HG02678 (cell line): ENCODE data around the gene DCPS.
"Not testable (repeated sequence)": the region's sequence is repeated elsewhere in the genome, so short reads cannot be mapped to it uniquely, and the experiment has no call there.

Experiments
- ATAC-seq: cut with Tn5 transposase; IDR thresholded peaks from one replicate; pipeline ENCODE4 v1.9.1; 2021; ENCODE audit warnings: mild to moderate bottlenecking, moderate library complexity; ENCODE audit not compliant: unreplicated experiment

DCPS gene

DNA sequence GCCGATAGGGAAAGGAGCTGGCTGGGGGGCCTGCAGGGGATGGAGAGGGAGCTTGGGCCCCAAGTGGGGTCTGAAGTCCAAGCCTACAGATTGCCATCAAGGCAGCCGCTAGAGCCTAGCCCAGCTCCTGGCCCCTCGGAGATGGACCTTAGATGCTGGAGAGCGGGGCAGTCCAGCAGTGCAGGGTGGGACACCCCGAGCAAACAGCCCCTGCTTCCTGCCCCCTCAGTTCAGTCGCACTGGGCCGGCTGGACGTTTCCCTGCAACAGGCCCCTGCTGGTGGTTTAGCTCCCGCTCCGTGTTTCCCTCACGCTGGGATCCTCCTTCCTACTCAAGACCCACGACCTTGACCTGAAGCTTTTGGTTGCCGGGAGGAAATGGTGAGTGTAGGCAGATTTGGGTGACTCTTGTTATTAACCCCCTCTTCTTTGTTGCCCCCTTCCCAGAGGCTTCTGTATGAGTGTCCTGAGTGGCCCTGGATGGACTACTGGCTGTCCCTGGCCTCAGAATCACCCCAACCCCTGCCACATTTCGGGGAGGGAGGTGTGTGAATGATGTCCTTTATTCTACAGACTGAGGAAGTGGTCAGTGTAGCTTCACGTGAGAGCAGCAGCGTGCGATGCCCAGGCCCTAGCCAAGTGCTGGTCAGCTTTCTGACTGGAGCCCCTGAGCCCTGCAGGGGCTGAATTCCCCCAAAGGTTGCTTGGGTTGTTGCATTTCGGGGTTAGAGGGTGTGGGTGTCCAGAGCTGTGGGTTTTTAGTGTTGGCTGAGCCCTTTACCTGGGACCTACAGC is 54.3 kb downstream of the DCPS start:
- ATAC-seq: no peak

DNA sequence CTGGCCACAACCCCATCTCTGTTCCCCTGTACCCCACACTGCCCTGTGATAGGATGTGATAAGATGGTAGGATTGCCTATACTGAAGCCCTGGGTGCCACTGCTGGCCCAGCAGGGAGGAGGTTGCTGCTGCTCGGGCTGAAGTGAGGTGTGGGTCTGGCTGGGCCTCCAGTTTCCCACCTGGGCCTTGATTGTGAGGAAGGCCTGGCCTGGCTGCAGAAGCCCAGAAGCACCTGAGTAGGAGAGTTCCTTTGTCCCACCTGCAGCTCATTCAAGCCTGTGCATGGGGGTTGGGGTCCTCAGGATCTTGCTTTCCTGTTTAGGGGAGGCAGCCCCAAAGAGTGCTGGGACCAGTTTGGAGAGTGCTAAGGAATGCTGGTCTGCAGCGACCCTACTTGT is 54.9 kb downstream of the DCPS start:
- ATAC-seq: no peak

DNA sequence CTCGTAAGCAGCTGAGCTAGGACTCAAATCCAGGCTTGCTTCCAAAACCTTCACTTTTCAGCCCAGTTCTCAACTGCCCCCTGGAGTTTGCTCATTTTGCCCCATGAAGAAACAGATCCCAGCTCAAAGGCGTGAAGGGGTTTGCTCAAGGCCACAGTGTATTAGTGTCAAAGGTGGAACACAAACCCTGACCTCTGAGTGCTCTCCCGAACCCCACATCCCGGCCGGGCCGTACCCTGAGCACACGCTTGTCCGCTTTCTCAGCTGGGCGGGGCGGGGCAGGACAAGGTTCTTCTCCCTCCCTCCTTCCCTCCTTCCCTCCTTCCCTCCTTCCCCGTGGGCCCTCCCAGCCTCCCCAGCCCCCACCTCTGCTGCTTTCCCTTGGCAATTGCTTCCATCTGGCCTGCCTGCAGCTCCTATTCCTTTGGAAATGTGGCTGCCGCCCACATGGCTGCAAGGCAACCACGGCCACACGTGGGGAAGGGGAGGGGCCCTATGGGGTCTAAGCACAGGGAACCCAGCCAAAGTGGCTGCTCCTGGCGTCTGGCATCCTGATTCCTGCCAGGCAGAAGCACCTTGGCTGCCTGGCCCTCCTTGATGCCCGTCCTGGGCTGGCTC is 55.7 kb downstream of the DCPS start:
- ATAC-seq: no peak

DNA sequence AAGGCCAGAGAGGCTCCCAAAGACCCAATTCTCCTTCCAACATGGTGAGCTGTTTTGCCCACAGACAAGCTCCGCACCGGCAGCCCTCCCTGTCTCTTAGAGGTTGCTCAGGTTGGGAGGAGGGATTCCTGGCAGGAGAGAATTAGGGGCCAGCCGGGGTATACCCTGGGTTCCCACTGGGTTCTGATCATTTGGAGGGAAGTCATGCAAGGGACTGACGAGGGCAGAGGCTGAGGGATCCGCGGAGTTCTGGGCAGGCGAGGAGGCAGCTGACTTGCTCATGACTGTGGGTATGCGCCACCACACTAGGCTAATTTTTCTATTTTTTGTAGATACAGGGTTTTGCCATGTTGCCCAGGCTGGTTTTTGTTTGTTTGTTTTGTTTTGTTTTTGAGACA is 56.2 kb downstream of the DCPS start:
- ATAC-seq: no peak

DNA sequence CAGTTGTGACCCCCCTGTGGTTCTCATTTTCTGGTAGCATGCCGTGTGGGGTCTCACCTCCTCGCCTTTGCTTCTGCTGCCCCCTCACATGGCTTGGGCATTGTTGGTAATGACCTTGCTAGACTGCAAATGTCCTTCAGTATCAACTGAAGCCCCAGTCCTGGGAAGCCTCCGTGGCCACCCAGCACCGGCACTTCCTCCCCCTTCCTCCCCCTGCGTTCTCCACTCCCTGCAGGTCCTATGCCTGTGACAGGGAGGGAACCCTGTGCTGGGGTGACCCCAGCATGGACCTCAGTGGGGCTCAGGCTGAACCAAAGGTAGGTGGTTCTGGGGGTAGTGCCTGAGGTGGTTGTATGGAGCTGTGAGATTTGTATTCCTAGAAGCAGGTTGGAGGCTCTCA is 57.5 kb downstream of the DCPS start:
- no peak for ATAC-seq

DNA sequence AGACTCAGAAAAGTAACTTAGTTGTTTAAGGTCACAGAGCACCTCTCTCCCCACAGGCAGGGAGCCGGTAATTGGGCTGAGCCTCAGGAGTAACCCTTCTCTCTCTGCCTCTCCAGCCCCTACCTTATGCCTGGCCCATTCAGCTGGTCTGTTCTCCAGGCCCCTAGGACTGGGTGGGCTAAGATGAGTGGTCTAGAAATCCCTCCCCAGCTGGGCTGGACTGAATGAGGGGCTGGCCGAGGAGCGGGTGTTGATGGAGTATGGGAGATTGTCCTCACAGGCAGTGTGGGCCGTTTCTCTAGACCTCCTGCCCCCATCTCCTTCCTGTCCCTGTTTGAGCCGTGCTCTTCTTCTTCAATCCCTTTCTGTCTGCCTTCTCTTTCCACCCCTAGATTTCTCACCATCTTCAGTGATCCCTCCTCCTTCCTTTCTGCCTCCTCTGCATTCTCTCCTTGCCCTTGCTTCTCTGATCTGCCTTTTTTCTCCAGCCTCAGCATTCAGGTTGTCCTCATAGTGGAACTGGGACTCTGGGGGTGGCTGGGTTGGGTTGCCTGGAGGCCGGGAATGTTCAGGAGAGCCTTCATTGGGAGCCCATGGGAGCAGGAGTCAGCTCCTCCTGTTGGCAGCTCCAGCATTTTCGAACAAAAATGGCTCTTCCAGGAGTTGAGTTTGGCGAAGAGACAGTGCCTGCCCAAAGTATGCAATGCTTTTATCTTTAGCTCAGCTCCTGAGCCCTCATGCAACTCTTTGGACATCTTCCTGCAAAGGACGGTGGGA is 59.2 kb downstream of the DCPS start:
- no peak for ATAC-seq

DNA sequence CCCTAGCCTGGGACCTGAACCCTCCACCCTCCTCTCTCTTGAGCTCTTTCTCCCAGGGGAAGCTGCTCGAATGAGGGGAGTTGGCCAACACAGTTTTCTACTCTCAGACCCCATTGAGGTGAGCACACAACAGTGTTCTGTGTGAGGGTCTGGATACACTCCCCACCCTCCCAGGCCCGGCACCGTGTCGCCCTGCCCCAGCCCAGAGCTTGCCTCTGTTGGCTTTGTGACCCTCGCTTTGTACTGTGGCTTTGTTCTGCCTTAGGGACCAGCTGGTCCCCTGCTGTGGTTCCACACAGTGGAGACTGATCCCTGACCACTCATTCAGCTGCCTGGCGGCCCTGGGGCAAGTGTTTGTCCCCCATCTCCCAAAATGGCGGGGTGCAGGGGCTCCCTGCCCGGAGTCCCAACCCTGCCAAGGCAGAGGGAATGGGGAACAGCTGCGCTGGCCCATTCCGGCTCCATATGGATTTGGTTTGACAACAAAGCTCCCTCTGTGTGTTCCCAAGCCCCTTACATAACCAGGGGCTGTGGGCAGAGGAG is 59.9 kb downstream of the DCPS start:
- ATAC-seq: no peak

DNA sequence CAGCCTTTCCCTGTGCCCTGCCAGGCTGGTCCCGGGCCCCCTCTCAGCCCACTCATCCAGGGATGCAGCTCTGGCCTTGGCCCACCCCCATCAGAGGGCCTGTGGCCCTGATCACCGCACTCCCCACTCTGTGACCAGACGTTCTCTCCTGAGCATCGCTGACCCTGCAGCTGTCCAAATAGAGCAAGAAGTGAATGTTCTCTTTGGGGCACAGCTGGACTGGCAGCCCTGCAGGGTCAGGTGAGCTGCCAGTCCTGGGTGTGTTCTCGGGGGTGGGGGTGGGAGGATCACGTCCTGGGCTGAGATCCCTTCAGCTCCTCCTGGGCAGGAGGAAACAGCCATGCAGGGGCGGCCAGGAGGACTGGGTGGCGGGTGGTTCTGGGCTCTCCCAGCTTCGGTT is 60.9 kb downstream of the DCPS start:
- not testable (repeated sequence) for ATAC-seq

DNA sequence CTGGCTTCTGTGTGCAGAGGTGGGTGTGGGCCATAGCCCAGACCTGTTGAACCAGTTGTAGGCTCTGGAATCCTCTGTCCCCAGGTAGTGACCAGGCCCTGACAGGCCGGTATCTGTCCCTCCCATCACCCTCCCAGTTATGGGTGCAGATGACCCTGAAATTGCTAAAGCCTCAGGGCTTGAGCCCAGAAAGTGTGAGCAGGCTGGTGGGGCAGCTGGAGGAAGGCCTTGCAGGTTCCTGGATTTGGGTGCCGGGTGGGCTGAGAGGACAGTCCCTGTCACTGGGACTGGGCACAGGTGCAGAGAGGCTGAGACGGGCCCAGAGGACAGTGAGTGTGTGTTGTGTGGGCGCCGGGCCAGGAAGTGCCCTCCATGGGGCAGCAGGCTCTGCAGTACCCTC is 61.6 kb downstream of the DCPS start:
- not testable (repeated sequence) for ATAC-seq

DNA sequence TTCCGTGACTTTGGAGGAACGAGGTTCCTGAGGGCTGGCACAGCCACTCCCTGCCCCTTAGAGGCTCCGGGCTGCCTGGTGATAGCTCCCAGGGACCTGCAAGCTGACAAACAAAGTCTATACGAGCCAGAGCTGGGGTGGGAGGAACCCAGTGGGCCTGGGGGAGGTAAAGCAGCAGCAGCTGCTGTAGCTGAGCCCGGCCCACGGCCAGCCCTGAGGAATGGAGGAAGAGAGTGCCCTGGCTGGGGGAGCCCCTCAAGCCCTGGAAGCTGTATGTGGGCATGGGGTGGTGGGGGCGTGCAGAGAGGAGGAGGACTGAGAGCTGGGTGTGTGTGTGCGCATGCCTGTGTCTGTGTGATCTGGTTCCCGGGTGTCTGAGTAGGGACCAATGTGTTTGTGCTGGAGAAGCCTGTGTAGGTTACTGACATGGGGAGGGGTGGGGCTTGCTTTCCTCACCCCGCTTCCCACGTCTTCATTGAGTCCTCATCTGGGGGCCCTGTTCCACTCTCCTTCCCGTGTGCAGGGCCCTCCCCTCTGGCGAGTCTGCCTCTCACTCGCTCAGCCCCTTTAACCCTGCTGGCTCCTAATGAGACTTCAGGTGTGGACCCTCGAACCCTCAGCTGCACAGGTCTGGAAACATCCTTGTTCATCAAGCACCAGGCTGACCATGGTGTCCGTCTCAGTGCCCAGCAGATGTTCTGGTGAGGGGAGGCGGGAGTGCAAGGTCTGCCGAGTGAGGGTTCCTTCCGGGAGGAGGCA is 62.4 kb downstream of the DCPS start:
- no peak for ATAC-seq

DNA sequence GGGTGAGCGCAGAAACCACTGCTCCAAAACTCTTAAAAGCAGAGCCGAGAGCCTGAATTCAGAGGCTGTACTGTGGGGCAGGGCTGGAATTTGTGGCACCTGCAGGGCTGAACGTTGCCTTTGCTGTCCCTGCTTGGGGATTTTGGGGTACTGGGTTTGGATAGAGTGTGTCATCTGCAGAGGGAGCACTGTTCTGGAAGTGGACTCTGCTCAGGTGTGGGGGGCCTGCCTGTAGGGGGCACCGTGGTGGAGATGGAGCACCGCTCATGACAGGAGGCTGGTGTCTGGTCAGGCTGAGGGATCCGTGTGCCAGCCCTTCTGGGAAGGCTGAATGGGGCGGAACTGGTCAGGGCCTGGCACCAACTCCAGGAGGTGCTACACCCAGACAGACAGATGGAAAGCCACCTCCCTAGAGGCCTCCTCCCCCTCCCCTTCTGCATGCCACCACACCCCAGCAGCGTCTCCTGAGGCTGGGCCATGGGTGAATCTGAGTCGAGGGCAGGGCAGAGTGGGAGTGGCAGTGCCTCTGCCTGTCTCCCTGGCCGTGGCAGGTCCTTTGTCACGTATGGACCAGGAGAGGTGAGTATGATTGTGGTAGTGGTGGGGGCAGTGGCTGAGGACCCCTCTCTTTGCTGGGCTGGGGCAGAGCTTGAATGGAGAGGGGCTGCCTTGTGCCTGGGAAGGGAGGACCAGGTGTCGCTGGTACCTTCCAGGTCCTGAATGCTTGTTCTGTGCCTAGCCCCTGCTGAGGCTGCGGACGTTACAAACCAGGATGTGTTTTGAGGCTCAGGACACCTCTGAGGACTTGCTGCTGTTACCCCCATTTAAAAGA is 63.2 kb downstream of the DCPS start:
- ATAC-seq: not testable (repeated sequence)

DNA sequence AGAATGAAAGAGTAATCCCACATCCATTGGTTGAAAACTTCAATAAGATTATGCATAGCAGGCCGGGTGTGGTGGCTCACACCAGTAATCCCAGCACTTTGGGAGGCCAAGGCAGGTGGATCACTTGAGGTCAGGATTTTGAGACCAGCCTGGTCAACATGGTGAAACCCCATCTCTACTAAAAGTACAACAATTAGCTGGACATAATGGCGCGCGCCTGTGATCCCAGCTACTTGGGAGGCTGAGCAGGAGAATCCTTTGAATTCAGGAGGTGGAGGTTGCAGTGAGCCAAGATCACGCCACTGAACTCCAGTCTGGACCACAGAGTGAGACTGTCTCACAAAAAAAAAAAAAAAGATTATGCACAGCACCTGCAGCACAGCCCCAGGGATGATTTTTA is 63.9 kb downstream of the DCPS start:
- ATAC-seq: not testable (repeated sequence)

DNA sequence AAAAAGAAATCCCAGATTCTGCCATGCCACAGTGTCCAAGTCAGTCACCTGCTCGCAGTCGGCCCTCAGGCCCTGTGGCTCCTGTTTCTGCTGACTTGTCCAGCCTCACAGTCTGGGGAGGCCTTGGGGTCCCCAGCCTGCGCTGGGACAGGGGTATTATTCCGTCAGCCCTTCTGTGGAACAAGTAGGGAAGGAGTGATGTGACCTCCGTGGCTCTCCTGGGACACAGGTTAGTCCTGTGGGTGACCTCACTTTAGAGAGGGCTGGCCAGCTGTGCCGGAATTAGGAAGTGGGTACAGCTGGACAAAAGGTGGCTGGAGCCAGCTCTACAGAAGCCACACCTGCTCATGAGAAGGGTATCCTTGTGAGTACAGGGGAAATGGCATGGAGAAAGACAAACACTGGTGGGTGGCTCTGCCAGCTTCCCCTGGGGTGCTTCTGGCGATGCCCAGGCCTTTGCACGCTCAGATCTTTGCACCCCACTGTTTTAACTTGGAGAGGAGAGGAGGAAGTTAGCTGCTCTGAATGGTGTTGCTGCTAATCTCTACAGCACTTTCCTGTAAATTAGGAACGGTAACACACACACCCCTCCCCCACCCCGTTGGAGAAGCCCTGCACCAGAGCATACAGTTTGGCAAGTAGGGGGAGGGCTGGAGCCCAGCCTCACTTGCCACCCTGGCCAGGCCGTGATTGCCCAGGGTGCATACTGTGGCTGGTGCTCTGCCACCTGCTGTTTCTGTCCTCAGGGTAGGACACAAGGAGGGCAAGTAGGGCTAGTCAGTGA is 64.7 kb downstream of the DCPS start:
- not testable (repeated sequence) for ATAC-seq

DNA sequence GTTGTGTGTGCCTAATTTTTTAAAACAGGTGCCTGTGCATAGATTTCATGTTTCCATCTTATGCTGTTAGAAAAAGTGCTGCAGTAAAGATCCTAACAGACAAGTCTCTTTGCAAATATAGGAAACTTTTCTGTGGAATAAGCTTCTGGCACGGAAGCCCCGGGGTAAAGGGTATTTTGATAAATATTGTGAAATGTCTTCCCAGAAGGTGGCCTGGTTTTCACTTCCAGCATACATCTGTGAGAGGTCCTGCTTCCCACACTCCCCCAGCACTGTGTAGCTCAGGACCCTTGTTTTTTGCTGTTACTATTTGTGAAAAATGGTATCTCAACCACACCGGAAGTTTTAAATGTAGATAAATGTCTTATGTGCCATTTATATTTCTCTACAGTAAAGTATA is 66.2 kb downstream of the DCPS start:
- ATAC-seq: no peak

DNA sequence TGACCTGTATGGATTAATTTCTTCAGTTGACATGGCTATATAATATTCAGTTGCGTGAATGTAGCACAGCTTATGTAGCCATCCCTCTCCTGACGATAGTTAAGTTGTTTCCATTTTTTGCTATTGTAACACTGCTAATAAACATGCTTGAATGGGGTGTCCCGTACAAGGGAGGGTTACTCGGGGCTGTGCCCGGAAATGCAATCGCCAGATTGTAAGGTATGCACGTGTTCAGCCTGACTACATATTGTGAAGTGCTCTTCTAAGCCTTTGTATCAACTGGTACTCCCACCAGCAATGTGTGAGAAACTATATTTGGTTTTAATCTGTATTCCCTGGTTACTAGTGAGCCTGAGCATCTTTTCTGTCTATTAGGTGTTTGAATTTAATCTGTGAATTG is 67.7 kb downstream of the DCPS start:
- no peak for ATAC-seq

DNA sequence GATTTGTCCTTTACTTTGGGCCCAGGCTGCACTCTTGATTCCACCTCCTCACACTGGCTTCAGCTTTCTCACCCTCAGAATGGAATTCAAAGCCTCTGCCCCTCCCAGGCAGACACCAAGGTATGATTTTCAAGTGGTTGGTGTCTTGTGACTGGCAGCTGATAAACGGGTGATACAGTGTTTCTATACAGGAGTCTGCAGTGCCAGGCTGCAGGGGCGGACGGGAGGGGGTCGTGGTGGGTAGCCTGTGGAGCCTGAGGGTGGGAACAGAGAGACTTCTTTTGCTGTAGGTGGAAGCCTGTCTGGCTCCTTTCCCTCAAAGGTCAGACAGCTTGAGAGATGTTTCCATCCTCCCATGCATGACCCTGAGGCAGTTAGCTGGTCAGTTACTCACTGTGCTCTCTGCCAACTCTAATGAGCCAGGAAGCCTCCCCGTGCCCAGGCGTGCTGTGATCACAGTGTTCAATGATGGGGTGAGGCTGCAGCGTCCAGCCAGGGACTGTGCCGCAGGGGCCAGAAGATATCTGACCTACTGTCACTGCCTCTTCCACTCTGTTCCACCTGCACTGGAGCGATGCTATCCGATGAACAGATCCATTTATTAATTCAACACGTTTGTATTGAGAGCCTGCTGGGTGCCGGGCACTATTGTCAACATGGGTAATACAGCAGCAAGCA is 69.7 kb downstream of the DCPS start:
- ATAC-seq: not testable (repeated sequence)

DNA sequence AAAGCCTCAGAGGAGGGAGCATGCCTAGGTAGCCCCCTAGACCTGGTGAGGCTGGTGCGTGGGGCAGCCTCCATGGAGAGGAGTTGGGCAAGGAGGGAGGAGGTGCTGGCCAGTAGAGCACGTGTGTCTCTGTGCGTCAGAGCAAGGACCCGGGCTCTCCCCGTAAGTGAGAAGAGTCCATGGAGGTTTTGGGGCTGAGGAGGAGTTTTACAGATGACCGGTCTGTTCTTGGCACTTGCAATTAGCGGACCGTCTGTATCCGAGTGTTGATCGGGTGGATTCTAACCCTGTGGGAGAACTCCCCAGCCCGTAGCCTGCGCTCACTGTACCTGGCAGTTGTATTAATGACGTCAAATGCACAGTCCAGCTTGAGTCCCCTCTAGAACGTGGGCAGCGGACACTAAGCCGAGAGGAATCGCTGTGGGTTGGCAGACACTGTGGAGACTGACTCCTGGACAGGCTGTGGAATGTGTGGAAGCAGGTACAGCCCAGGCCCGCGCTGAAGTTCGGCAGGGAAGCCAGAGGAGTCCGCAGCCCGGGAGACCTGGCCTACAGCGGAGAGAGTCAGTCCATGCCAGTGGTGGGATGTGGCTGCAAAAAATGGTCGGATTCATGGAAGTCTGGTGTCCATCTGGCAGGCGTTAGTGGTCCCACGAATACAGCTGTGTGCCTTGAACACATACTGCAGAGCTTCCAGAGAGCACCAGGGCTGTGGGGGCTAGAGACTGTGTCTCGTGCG is 70.9 kb downstream of the DCPS start:
- not testable (repeated sequence) for ATAC-seq

DNA sequence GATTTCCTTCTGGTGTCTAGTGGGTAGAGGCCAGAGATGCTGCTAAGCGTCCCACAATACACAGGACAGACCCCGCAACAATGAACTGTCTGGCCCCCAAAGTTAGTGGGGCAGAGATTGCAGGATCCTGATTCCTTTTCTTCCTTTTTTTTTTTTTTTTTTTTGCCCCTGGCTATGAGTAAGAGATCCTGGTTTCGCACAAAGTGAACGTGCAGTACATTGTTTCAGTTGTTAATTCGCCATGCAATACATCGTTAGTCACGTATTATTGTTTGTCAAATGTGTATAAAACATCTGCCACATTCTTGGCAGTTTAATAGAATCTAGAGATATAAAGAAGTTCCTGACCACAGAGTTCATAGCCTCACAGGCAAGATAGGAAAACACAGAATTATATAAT is 71.9 kb downstream of the DCPS start:
- ATAC-seq: no peak
